CD4-positive, alpha-beta T cell treated with Interleukin-4 for 4 hours (primary cell): ENCODE measurements around the gene IFT20.
"Not testable (repeated sequence)": the region's sequence is repeated elsewhere in the genome, so short reads cannot be mapped to it uniquely, and the experiment has no call there.

Experiments used
- DNase-seq: peaks from one replicate; pipeline ENCODE4 v3.0.0-alpha.2; 2020

IFT20 gene

GRCh38 chr17:28298449-28298848 is 36.8 kb downstream of the IFT20 start:
- DNase-seq = no peak

GRCh38 chr17:28295677-28296578 is 39.3 kb downstream of the IFT20 start:
- no peak for DNase-seq

GRCh38 chr17:28293994-28294393 is 41.3 kb downstream of the IFT20 start:
- no peak for DNase-seq

GRCh38 chr17:28292878-28293277 is 42.4 kb downstream of the IFT20 start:
- not testable (repeated sequence) for DNase-seq

- no peak for DNase-seq
Observed at GRCh38 chr17:28291780-28292330, 43.4 kb downstream of the IFT20 start.

GRCh38 chr17:28290703-28291102 is 44.6 kb downstream of the IFT20 start:
- DNase-seq = no peak

- DNase-seq = no peak
Observed at GRCh38 chr17:28285965-28286364, 49.3 kb downstream of the IFT20 start.

GRCh38 chr17:28282596-28282995 is 52.7 kb downstream of the IFT20 start:
- no peak for DNase-seq

- no peak for DNase-seq
Observed at GRCh38 chr17:28280826-28281225, 54.4 kb downstream of the IFT20 start.

GRCh38 chr17:28279411-28279810 is 55.9 kb downstream of the IFT20 start:
- no peak for DNase-seq
